Activated CD8-positive, alpha-beta memory T cell treated with anti-CD3 and anti-CD28 coated beads for 36 hours (primary cell): ENCODE data around the gene RAB4A. TPM values are rescaled to one million over a fixed set of nuclear protein-coding genes. Genes with fewer than 3 reads are reported as not detected.
"Not testable (repeated sequence)": the region's sequence is repeated elsewhere in the genome, so short reads cannot be mapped to it uniquely, and the experiment has no call there.

Experiments used
- CTCF ChIA-PET: fragments of 350-600 bp; sonication (Branson Sonifier 250); formaldehyde crosslinking; loops from one replicate; lab custom pipeline; 2021; ENCODE audit warnings: antibody characterized with exemption; lab: Charles Lee
- POLR2A ChIA-PET: fragments of 350-600 bp; sonication (Branson Sonifier 250); formaldehyde crosslinking; loops from one replicate; lab custom pipeline; 2021; ENCODE audit warnings: antibody characterized with exemption; lab: Charles Lee
- total RNA-seq, 2 experiments: library from RNA; stranded (reverse); gene quantifications; one replicate each; pipeline ENCODE4 v1.2.3, GENCODE V29; 2021

The RAB4A gene
- total RNA-seq, 2 experiments from 2014 or later: 27.5 to 32.5 TPM

- POLR2A ChIA-PET: no interaction called here
- CTCF ChIA-PET: no interaction called here
Observed at GRCh38 chr1:229319487-229319886, 48.6 kb downstream of the RAB4A start.

GRCh38 chr1:229323201-229323600 lies 52.3 kb downstream of the RAB4A start:
- CTCF ChIA-PET: no interaction called here
- POLR2A ChIA-PET: no interaction called here

- POLR2A ChIA-PET: interaction anchor here (0.5 kb wide), 1 partner anchor 50 kb away, joined by 3 read pairs; no protein-coding TSS in a partner anchor
Observed at GRCh38 chr1:229323885-229324553, 53.1 kb downstream of the RAB4A start.

GRCh38 chr1:229325401-229325800 lies 54.5 kb downstream of the RAB4A start:
- POLR2A ChIA-PET: no interaction called here
- CTCF ChIA-PET: no interaction called here

More at GRCh38 chr1:229323885-229324553, 53.1 kb downstream of the RAB4A start:
- CTCF ChIA-PET: no interaction called here

GRCh38 chr1:229325853-229326487 lies 55.1 kb downstream of the RAB4A start:
- CTCF ChIA-PET: no interaction called here
- POLR2A ChIA-PET: no interaction called here

- POLR2A ChIA-PET: no interaction called here
- CTCF ChIA-PET: no interaction called here
Observed at GRCh38 chr1:229326601-229327000, 55.7 kb downstream of the RAB4A start.

- POLR2A ChIA-PET, CTCF ChIA-PET: not testable (repeated sequence)
Observed at GRCh38 chr1:229327765-229328164, 56.9 kb downstream of the RAB4A start.

- CTCF ChIA-PET: no interaction called here
- POLR2A ChIA-PET: no interaction called here
Observed at GRCh38 chr1:229328598-229329362, 57.9 kb downstream of the RAB4A start.

- ChIA-PET CTCF (no interaction called here), POLR2A (no interaction called here)
Observed at GRCh38 chr1:229334269-229334668, 63.4 kb downstream of the RAB4A start.

GRCh38 chr1:229334716-229335115 lies 63.8 kb downstream of the RAB4A start:
- ChIA-PET CTCF (no interaction called here), POLR2A (no interaction called here)

- POLR2A ChIA-PET: no interaction called here
Observed at GRCh38 chr1:229336345-229336744, 65.4 kb downstream of the RAB4A start.

GRCh38 chr1:229339086-229339485 lies 68.2 kb downstream of the RAB4A start:
- CTCF ChIA-PET: no interaction called here

More at GRCh38 chr1:229336345-229336744, 65.4 kb downstream of the RAB4A start:
- CTCF ChIA-PET: interaction anchor here (1.2 kb wide), 1 partner anchor 145 kb away, joined by 3 read pairs; no protein-coding TSS in a partner anchor

GRCh38 chr1:229339520-229339919 lies 68.6 kb downstream of the RAB4A start:
- POLR2A ChIA-PET: no interaction called here

More at GRCh38 chr1:229339086-229339485, 68.2 kb downstream of the RAB4A start:
- POLR2A ChIA-PET: no interaction called here

GRCh38 chr1:229340496-229340895 lies 69.6 kb downstream of the RAB4A start:
- CTCF ChIA-PET: interaction anchor here (1.0 kb wide), 1 partner anchor 67 kb away, joined by 3 read pairs; no protein-coding TSS in a partner anchor
- POLR2A ChIA-PET: interaction anchor here (0.6 kb wide), 1 partner anchor 10 kb away, joined by 3 read pairs; no protein-coding TSS in a partner anchor

More at GRCh38 chr1:229339520-229339919, 68.6 kb downstream of the RAB4A start:
- CTCF ChIA-PET: no interaction called here

GRCh38 chr1:229341774-229342655 lies 71.1 kb downstream of the RAB4A start:
- POLR2A ChIA-PET: interaction anchor here (0.6 to 1.3 kb wide), 4 partner anchors 70 to 1635 kb away, joined by 3 to 5 read pairs (median 4); no protein-coding TSS in a partner anchor

GRCh38 chr1:229342656-229343569 lies 72.0 kb downstream of the RAB4A start, which contains the start of gene CCSAP:
Gene CCSAP, minus strand, starts transcription at chr1:229343047. Its CDS starts 582 bp downstream, at chr1:229342465.
- CTCF ChIA-PET: no interaction called here

More at GRCh38 chr1:229341774-229342655, 71.1 kb downstream of the RAB4A start:
- CTCF ChIA-PET: interaction anchor here (0.5 kb wide), 1 partner anchor 685 kb away, joined by 3 read pairs; no protein-coding TSS in a partner anchor

GRCh38 chr1:229344139-229344538 lies 73.2 kb downstream of the RAB4A start:
- CTCF ChIA-PET: interaction anchor here (0.5 to 0.8 kb wide), 2 partner anchors 53 to 169 kb away, joined by 3 read pairs; no protein-coding TSS in a partner anchor
- POLR2A ChIA-PET: no interaction called here

More at GRCh38 chr1:229342656-229343569, 72.0 kb downstream of the RAB4A start, which contains the start of gene CCSAP:
- POLR2A ChIA-PET: interaction anchor here (0.6 to 1.3 kb wide), 3 partner anchors 71 to 1634 kb away, joined by 3 to 4 read pairs (median 3); no protein-coding TSS in a partner anchor
